NCI-H2196 treated with DMSO at 0.1 percent for 48 hours (cell line): ENCODE measurements around the gene DLG3.
"Not testable (repeated sequence)": the region's sequence is repeated elsewhere in the genome, so short reads cannot be mapped to it uniquely, and the experiment has no call there.

ENCODE experiments used
- DNase-seq: peaks from one replicate; lab custom pipeline; 2025; ENCODE audit not compliant: unreplicated experiment; lab: John Stamatoyannopoulos, UW

DLG3 gene

DNA sequence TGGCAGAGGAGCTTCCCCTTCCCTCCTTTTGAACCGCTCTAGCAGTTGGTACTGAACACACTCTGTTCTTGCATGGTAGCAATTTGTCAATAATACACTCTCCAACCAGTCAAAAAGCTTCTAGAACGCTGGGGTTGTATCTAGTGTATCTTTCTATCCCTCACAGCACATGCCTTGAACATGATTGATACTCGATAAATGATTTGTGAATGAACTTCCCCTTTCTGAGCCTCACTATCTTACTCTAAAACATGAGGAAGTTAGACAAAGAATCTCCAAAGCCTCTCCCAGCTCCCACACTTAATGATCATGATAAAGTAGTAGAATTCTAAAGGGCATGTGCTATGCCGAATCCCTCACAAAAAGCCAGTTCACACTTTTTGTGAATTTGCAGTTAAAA lies 64.4 kb downstream of the DLG3 start:
- DNase-seq: no peak

DNA sequence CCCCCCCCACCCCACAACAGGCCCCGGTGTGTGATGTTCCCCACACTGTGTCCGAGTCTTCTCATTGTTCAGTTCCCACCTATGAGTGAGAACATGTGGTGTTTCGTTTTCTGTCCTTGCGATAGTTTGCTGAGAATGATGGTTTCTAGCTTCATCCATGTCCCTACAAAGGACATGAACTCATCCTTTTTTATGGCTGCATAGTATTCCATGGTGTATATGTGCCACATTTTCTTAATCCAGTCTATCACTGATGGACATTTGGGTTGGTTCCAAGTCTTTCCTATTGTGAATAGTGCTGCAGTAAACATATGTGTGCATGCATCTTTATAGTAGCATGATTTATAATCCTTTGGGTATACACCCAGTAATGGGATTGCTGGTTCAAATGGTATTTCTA lies 70.6 kb downstream of the DLG3 start:
- not testable (repeated sequence) for DNase-seq

GRCh38 chrX:70515692-70516091 lies 71.1 kb downstream of the DLG3 start:
- DNase-seq: not testable (repeated sequence)

GRCh38 chrX:70525733-70526132 lies 81.1 kb downstream of the DLG3 start:
- peak; percentile 53 for DNase-seq

DNA sequence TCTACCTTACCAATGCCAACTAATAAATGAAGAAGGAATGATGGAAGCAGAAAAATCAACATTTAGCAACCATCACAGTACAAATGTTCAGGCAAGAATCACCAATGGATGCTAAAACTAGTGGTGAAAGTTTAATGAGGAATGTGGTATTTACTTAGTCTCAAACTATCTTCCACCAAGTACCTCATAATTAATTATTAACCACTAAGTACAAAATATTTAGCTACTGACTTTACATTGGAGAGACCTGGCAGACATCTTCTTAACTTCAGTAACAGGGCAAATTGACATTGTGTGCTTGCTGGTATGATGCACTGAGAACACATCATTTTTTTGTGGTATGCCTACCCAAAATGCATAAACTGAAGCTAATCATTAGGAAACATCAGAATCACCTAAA lies 82.4 kb downstream of the DLG3 start:
- DNase-seq: no peak

DNA sequence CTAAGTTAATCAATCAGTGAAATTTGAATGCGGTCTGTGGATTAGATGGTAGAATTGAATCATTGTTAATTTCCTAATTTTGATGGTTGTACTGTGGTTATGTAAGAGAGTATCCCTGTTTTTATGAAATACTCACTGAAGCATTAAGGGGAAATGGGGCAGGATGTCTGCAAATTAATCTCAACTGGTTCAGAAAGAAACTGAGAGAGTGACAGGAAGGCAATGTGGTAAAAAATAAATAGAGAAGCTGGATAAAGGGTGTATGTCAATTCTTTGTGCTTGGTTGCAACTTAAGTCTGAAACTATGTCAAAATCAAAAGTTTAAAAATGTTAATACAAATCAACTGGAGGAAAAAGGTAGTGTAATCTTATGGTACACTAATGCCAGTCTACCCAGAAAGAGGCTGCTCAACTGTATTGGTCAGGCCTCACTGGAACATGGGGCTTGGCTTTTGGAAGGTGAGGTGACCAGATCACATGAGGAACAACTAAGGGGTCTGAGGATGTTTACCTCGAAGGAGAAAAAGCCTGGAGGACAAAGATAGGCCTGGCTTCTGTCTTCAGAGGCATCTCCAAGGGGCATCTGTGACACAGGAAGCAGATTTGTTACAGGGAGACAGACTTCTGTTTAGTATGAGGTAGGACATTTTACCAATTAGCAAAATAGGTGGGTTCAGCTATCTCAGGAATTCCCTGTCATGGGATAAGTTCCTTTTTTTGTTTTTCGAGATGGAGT lies 83.1 kb downstream of the DLG3 start:
- no peak for DNase-seq

GRCh38 chrX:70535198-70535597 lies 90.6 kb downstream of the DLG3 start:
- no peak for DNase-seq

DNA sequence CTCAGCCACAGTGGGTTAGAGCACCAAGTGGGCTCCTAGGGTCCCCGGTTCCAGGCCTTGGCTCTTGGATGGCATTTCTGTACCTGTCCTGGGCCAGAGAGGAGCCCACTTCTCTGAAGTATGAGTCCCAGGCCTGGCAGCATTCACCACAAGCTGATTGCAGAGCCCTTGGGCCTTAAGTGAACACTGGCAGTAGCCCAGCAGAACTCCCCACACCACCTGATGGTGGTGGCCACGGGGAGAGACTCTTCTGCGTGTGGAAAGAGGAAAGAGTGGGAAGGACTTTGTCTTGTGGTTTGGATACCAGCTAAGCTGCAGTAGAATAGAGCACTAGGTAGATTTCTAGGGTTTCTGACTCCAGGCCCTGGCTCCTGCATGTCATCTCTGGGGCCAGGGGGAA lies 104.8 kb downstream of the DLG3 start:
- DNase-seq: no peak

DNA sequence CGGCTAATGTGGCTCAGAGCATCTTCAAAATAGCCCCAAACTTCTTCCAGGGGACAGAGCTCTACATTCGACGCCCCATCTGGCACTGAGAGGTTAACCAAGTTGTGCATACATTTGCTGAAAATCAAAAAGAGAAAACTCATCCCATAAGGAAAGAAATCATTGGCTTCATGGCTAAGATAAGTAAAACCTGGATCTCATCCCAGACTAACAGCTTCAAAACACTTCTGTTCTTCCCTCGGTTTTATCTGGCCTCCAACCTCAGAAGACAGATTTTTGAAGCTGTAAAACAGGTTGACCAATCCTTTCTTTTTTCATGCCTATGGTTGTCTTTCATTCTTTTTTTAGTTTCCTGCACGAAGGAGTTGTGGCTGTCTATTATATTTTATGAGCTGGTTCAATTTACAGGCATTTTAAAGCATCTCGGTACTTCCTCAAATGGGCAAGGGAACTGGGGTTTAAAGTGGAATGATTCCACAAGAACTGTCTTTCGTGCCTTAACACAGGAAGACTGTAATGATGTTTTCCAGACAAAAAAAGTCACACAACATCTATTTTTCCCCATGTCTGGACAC lies 107.6 kb downstream of the DLG3 start:
- no peak for DNase-seq

DNA sequence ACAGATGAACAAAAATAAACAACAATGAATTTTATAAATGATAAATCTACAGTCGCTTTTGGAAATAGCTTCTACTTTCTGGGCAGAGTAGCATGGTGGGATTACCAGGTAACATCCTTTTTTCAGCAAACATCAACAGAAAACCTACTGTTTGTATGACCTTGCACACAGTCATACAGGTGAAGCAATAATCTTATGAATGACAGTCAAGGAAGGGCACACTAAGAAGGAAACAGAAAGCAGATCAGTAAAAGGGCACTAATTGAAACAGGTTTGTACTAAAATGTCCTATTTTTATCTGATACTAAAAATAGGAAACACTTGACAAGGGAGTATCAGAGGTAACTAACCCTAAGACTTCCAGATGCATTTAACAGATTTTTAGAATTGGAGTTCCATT lies 108.9 kb downstream of the DLG3 start:
- no peak for DNase-seq

DNA sequence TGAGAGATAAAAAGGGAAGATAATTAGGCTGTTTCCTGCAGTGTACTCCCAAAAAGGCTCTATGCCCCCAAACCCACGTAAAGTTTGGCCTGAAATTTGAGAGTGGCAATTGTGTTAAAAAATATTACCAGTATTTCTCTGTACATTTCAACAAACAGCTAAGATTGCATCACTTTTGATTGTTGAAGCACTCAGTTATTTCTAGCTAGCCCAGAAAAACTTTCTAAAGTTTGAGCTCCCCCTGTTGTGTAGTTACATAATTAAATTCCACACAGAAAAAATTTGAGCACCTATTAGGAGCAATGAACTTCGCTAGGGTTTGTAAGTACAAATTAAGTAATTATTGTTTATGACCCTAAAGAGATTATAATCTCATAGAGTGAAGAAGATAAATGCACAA lies 109.4 kb downstream of the DLG3 start:
- no peak for DNase-seq

DNA sequence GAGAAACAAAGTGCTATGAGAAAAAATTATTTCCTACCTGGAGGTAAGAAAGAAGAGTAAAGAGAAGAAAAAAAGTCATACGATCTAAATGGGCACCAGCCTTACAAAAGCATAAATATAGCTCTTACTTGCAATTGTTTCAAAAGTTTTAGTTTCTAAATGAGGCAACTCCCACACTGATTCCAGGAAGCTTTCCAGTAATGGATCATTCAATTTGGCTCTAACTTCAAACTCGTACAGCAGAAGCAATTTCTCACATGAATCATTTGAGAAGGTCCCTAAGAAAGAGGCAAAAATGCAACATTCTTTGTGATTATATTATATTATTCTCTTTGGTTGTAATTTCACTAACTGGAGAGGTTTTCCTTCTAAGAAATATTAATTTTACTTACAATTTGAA lies 109.9 kb downstream of the DLG3 start:
- DNase-seq: no peak

DNA sequence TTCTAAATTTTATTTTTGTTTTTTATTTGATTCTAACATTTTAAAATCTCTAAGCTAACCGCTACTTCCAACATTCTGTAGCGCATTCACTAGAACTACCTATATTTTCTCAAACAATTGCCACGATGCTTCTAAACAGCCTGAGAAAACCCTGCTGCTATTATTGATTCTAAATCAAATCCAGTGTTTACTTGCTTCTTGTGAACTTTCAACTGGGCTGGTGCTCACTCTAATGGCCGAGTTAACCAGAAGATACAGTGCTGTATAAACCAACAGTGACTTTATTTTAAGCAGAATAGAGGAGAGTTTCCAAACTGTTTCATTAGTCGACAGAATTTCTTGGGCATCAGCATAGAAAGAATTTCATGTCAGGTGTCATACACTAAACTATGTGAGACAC lies 110.3 kb downstream of the DLG3 start:
- DNase-seq: no peak
